Tibial nerve (tissue), 4 donors: ENCODE data around the gene ZKSCAN7.

Experiments
- EP300 ChIP-seq, 2 donors: sonication (generic); formaldehyde crosslinking; IDR thresholded peaks; one replicate each; pipeline ENCODE4 v1.6.1; 2017; ENCODE audit warnings: antibody characterized with exemption in 2 of 2, mild to moderate bottlenecking in 1 of 2
- POLR2A ChIP-seq, 2 donors: fragments of 450-650 bp; IDR thresholded peaks; one replicate each; pipeline ENCODE4 v1.6.1; 2017; ENCODE audit warnings: antibody characterized with exemption in 2 of 2, mild to moderate bottlenecking in 2 of 2, moderate library complexity in 2 of 2
- TF ChIP-seq, protein P1 (sequence below), 5 experiments: fragments of 200-600 bp in 3 of 5; fragments of 450-650 bp in 2 of 5; sonication (generic) in 3 of 5; IDR thresholded peaks; one replicate each; pipeline ENCODE4 v1.5.1; 2016 to 2019; ENCODE audit warnings: antibody characterized with exemption in 5 of 5, mild to moderate bottlenecking in 3 of 5, moderate library complexity in 2 of 5

DNA sequence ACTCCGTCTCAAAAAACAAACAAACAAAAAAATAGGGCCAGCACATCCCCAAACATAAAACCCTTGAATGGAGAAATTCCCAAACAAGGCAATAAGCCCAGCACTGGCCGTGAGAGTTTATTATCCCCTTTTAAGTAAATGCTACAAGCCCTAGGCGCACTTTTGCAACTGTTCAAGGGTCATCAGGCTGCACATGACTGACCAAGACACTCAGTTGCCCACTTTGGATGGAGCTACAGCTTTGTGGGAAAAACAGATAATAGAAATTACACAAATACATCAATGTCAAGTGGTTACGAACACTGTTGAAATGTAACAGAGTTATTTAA, 43.8 kb upstream of the ZKSCAN7 start:
- TF ChIP-seq, protein P1, sequence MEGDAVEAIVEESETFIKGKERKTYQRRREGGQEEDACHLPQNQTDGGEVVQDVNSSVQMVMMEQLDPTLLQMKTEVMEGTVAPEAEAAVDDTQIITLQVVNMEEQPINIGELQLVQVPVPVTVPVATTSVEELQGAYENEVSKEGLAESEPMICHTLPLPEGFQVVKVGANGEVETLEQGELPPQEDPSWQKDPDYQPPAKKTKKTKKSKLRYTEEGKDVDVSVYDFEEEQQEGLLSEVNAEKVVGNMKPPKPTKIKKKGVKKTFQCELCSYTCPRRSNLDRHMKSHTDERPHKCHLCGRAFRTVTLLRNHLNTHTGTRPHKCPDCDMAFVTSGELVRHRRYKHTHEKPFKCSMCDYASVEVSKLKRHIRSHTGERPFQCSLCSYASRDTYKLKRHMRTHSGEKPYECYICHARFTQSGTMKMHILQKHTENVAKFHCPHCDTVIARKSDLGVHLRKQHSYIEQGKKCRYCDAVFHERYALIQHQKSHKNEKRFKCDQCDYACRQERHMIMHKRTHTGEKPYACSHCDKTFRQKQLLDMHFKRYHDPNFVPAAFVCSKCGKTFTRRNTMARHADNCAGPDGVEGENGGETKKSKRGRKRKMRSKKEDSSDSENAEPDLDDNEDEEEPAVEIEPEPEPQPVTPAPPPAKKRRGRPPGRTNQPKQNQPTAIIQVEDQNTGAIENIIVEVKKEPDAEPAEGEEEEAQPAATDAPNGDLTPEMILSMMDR (IDR thresholded peaks at IDR 0.05): no peak
- TF ChIP-seq POLR2A (IDR thresholded peaks at IDR 0.05) (no peak), EP300 (IDR thresholded peaks at IDR 0.05) (no peak)
